ENCODE results near the gene SHISAL2A. TPM values are rescaled to one million over a fixed set of nuclear protein-coding genes. Genes with fewer than 3 reads are reported as not detected.

The SHISAL2A gene
- polyA plus RNA-seq, 3 donors, result 1.9 to 4.4 (median 2.1) TPM

DNA sequence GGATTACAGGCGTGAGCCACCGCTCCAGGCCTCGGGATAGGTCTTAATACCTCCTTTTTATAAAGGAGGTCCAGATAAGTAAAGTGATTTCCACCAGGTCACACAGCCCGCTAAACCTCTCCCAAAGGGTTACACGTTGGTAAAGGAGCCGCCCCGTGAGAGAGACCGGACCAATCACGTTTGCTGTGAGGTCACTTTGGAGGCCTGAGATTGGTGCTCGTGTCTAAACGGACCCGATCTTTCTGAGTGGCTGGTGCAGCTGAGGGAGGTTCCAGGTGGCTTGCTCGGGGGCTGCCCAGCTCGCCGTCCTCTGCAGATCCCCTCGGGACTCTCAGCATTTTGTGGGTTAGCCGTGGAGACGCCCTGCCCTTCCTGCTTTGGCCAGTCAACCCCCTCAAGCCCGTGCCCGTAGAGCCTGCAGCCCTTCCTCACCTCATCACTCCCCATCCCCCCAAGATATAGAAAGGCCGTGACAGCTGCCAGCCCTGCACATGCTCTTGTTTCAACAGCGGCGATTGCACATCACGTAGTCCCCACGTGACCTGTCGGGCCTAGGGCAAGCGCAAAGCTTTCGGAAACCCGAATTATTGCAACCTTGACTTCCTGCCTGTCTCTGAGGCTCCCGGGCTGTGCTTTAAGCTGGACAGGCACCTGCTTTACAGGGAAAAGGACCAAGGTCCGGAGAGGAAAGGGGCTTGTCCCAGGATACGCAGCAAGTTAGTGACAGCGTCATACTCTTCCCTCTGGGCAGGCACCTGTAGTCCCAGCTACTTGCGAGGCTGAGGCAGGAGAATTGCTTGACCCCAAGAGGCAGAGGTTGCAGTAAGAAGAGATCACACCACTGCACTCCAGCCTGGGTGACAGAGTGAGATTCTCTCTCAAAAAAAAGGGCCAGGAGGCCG lies 70.2 kb downstream of the SHISAL2A start:
- DNase-seq (ENCODE audit: extremely low read depth in 1 of 11, low read depth in 9 of 11, low spot score in 4 of 11), result peak; percentile 64 to 91 (median 81)

DNA sequence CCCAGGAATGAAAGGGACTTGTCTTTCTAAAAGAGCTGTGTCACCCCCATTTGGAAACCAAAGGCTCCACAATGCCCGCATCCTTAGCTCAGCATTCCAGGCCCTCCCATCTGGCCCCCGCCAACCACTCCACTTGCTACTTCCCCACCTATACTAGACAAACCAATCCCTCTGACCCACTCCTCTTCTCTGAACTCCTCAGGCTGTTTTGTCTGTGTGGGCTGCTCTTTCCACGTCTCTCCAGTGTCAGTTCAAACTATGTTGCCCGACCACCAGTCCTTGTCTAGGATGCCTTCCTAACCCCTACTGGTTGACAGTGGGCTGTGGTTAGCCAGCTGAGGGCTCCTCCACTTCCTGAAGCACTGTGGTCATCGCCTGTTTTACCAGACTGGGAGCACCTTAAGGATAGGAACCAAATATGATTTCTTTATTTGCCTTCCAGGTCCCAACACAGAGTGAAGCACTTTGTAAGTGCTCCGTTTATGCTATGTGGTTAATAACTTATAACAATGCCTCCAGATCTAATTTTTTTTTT lies 73.2 kb downstream of the SHISAL2A start:
- no peak for DNase-seq (ENCODE audit: extremely low read depth in 1 of 11, low read depth in 9 of 11, low spot score in 4 of 11)

Other genes starting within 250 kb of the SHISAL2A start
- 1 to 10 TPM; 5.8 to 8.7 (median 8.0) TPM for gene ORC1, start 228.7 kb upstream of the SHISAL2A start, polyA plus RNA-seq (ENCODE audit: insufficient read length in 3 of 3)
- gene PRPF38A, start 228.6 kb upstream of the SHISAL2A start, polyA plus RNA-seq (ENCODE audit: insufficient read length in 3 of 3), result 10 to 100 TPM; 79.3 to 81.8 (median 80.2) TPM
- 100 to 1,000 TPM in 1 of 3 donors, 10 to 100 TPM in 2; 70.7 to 113 (median 86.3) TPM for gene TUT4, start 80.1 kb upstream of the SHISAL2A start, polyA plus RNA-seq (ENCODE audit: insufficient read length in 3 of 3)
- gene GPX7, start 30.8 kb upstream of the SHISAL2A start, polyA plus RNA-seq (ENCODE audit: insufficient read length in 3 of 3), result 10 to 100 TPM; 68.9 to 83.4 (median 75.5) TPM
- gene COA7, start 65.2 kb downstream of the SHISAL2A start, polyA plus RNA-seq (ENCODE audit: insufficient read length in 3 of 3), result 10 to 100 TPM; 14.5 to 19.5 (median 15.9) TPM
- 10 to 100 TPM; 24.9 to 28.2 (median 25.5) TPM for gene ZYG11B, start 93.3 kb downstream of the SHISAL2A start, polyA plus RNA-seq (ENCODE audit: insufficient read length in 3 of 3)
- under 1 TPM; 0.11 to 0.17 (median 0.14) TPM for gene ZYG11A, start 209.6 kb downstream of the SHISAL2A start, polyA plus RNA-seq (ENCODE audit: insufficient read length in 3 of 3)